Loucy (cell line): Measurements from ENCODE around the gene PRKN.

Source experiments
- EZH2phosphoT487 ChIP-seq: fragments of 200-600 bp; IDR thresholded peaks from 2 replicates; pipeline ENCODE4 v1.6.1; 2018; ENCODE audit warnings: antibody characterized with exemption, mild to moderate bottlenecking, moderate library complexity, borderline replicate concordance
- TF ChIP-seq, protein P1 (sequence below): fragments of 200-600 bp; sonication (generic); conservative IDR thresholded peaks from 2 replicates; pipeline ENCODE4 v1.5.1; 2014; ENCODE audit warnings: mild to moderate bottlenecking, antibody characterized with exemption, low read length

DNA sequence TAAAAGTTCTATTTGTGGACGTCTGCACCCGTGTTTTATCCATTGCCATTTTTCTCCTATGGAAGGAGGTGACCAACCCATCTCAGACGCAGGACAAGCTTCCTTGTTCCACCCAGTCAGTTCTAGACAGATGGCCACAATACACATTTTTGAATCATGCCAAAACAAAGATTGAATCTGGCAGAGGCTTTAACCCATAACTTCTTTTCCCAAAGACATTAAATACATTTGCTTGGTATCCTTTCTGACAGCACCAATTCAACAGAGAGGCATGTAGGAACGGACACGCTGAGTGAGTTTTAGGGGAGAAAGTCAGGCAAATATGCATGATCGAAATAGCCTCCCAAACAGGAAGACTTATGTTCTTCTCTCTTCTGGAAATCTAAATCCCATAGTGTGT is 901.1 kb downstream of the PRKN start:
- TF ChIP-seq, protein P1, sequence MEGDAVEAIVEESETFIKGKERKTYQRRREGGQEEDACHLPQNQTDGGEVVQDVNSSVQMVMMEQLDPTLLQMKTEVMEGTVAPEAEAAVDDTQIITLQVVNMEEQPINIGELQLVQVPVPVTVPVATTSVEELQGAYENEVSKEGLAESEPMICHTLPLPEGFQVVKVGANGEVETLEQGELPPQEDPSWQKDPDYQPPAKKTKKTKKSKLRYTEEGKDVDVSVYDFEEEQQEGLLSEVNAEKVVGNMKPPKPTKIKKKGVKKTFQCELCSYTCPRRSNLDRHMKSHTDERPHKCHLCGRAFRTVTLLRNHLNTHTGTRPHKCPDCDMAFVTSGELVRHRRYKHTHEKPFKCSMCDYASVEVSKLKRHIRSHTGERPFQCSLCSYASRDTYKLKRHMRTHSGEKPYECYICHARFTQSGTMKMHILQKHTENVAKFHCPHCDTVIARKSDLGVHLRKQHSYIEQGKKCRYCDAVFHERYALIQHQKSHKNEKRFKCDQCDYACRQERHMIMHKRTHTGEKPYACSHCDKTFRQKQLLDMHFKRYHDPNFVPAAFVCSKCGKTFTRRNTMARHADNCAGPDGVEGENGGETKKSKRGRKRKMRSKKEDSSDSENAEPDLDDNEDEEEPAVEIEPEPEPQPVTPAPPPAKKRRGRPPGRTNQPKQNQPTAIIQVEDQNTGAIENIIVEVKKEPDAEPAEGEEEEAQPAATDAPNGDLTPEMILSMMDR, result no peak
- no peak for TF ChIP-seq EZH2phosphoT487
